Activated T-cell treated with anti-CD3 and anti-CD28 coated beads, Interleukin-2, amount 50 U/mL, for 1 hour (primary cell): Measurements from ENCODE around the gene MEF2A.

Source experiments
- DNase-seq: peaks from one replicate; pipeline ENCODE4 v3.0.0-alpha.2; 2020

Gene MEF2A

GRCh38 chr15:99564221-99565048, 1.3 kb upstream of the MEF2A start:
- peak; percentile 26 for DNase-seq

- DNase-seq, result no peak
Measured at GRCh38 chr15:99565049-99565298, 810 bp upstream of the MEF2A start.

GRCh38 chr15:99566157-99566897, 543 bp downstream of the MEF2A start:
- DNase-seq, result peak; percentile 44

GRCh38 chr15:99568625-99569352, 3.0 kb downstream of the MEF2A start:
- no peak for DNase-seq

- DNase-seq, result no peak
Measured at GRCh38 chr15:99571299-99571698, 5.5 kb downstream of the MEF2A start.

GRCh38 chr15:99574048-99574447, 8.3 kb downstream of the MEF2A start:
- no peak for DNase-seq

- no peak for DNase-seq
Measured at GRCh38 chr15:99574502-99574901, 8.7 kb downstream of the MEF2A start.

- no peak for DNase-seq
Measured at GRCh38 chr15:99578809-99579208, 13.0 kb downstream of the MEF2A start.

GRCh38 chr15:99580076-99580475, 14.3 kb downstream of the MEF2A start:
- DNase-seq, result no peak

- no peak for DNase-seq
Measured at GRCh38 chr15:99582508-99582960, 16.8 kb downstream of the MEF2A start.

GRCh38 chr15:99584081-99584600, 18.4 kb downstream of the MEF2A start:
- DNase-seq, result no peak

GRCh38 chr15:99586121-99586520, 20.3 kb downstream of the MEF2A start:
- DNase-seq, result no peak

GRCh38 chr15:99589801-99590200, 24.0 kb downstream of the MEF2A start:
- DNase-seq, result no peak

GRCh38 chr15:99590913-99591646, 25.3 kb downstream of the MEF2A start:
- DNase-seq, result no peak

- no peak for DNase-seq
Measured at GRCh38 chr15:99592145-99592791, 26.5 kb downstream of the MEF2A start.

GRCh38 chr15:99593070-99593469, 27.3 kb downstream of the MEF2A start:
- DNase-seq, result no peak

GRCh38 chr15:99594916-99595315, 29.1 kb downstream of the MEF2A start:
- no peak for DNase-seq

GRCh38 chr15:99598296-99598695, 32.5 kb downstream of the MEF2A start:
- no peak for DNase-seq

- no peak for DNase-seq
Measured at GRCh38 chr15:99603828-99604227, 38.0 kb downstream of the MEF2A start.

GRCh38 chr15:99604865-99605264, 39.1 kb downstream of the MEF2A start:
- no peak for DNase-seq

- DNase-seq, result no peak
Measured at GRCh38 chr15:99605490-99605931, 39.7 kb downstream of the MEF2A start.

GRCh38 chr15:99605990-99606389, 40.2 kb downstream of the MEF2A start:
- no peak for DNase-seq
